T-helper 1 cell (primary cell): Measurements from ENCODE around the gene C4orf51.
"Not testable (repeated sequence)": the region's sequence is repeated elsewhere in the genome, so short reads cannot be mapped to it uniquely, and the experiment has no call there.

Experiments
- DNase-seq, 5 donors: peaks; one replicate each; pipeline ENCODE4 v3.0.0-alpha.2; 2012 to 2020
- total RNA-seq, 4 donors: gene quantifications; one replicate each; lab custom pipeline; 2026; lab: John Stamatoyannopoulos, UW

Gene C4orf51
- total RNA-seq, result 0 reads per million in 4 donors

DNA sequence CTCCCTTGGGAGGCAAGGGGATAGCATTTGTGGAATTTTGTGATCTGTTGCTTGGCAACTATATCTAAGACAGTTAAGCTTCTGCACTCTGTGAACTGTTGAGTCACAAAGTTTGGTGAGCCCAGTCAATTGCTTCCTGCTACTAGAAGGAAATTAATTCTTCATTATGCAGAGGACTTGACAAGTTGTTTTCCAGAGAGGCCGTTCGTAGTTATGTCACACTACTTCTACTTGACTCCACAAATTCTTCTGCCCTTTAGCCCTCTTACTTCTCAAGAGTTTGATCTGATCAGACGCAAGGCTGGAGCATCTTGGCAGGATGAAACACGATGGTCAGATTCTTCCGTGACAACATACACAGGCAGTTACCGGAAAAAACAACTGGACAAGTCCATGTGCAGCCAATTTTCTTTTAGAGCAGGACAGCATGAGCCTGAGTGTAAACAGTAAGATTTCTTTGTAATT, at the start of gene C4orf51:
C4orf51 (plus strand) TSS at position 156 of the 465 bp plus-strand sequence; CDS start at position 214, 58 bp downstream.
- DNase-seq, result no peak

DNA sequence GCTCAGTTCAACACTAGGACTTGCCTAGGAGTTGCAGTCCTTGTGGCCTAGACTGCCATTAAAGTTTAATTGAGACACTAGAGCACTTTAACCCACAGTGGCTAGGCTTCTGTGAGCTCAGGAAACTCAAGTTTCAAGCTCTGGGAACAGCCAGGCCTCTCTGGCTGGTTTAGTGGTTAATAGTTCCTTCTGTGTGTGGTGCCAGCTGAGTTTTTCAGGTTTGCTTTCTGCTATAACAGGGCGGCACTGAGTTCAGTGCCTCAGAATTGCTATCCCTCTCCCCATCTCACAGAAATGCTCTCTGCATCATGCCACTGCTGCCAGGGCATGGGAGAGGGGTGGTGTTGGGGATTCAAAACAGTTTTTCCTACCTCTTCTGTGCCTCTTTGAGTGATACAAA, 44.8 kb upstream of the C4orf51 start:
- no peak for DNase-seq

DNA sequence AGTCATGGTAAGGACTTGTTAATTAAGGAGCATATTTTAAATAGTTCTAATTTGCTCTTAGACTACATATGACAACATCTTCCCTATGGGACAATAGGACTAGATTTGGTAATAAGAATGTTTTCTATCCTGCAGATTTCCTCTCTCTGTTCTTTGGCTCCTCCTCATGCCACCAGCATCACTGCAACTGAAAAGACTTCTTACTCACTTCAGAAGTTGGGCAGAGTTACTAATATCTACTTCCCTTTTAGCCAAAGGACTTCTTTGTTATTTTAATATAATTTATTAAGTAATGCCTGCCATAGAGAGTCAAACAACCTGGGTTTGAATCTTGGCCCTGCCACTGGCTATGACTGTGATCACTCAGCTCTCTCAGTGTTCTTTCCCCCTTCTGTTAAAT, 44.3 kb upstream of the C4orf51 start:
- DNase-seq, result no peak

DNA sequence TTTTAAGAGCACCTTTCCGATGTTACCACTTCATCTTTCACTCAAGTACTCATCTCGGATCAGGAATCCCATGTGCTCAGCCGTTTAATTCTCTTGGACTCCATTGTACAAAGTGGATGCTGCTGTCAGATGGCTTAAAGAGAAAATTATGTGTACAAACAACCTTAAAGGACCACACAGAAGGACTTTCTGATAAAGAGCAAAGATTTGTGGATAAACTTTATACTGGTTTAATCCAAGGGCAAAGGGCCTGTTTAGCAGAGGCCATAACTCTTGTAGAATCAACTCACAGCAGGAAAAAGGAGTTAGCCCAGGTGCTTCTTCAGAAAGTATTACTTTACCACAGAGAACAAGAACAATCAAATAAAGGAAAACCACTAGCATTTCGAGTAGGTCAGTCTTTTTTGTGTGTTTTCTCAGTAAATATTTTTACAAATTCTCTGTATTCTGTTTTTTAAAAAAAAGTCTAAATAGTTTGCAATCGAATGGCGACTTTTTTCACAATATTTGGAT, 40.7 kb upstream of the C4orf51 start:
- DNase-seq, result no peak

DNA sequence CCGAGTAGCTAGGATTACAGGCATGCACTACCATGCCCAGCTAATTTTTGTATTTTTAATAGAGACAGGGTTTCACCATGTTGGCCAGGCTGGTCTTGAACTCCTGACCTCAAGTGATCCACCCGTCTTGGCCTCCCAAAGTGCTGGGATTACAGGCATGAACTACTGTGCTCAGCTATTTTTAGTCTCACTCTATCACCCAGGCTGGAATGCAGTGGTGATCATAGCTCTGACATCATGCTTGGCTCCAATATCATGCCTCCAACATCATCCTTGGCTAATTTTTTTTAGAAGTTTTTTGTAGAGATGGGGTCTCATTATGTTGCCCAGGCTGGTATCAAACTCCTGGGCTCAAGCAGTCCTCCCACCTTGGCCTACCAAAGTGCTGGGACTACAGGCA, 39.7 kb upstream of the C4orf51 start:
- DNase-seq, result not testable (repeated sequence)

DNA sequence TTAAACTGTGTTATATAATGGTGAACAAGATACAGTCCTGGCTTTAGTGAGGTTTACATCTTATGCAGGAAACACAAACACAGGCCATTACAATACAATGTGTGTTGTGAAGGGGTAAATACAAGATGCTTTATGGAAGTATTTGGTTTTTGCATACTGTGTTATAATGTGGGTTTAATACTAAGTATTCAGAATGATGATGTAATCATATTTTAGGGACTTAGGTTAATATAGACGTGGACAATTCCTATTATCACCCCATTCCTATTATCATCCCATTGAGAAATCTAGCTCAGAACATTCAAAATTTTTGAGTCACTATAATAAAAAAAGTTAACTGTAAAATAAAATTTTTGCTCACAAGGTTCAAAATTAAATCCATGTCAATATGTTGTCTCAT, 36.7 kb upstream of the C4orf51 start:
- no peak for DNase-seq

DNA sequence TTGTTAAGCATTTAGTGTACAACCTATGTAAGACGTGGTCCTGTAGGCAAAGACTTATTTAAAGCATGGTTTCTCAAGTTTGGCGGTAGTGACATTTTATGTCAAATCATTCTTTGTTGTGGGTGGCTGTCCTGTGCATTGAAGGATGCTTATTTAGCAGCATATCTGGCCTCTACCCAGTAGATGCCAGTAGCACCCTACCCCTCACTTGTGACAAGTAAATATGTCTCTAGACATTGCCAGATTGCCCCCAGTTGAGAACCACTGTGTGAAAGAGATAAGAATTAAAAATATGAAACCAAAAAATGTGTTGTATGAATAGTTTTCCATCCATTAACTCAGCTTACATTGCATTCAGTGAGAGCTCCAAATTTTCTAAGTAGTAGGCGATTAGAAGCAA, 35.2 kb upstream of the C4orf51 start:
- DNase-seq, result no peak

DNA sequence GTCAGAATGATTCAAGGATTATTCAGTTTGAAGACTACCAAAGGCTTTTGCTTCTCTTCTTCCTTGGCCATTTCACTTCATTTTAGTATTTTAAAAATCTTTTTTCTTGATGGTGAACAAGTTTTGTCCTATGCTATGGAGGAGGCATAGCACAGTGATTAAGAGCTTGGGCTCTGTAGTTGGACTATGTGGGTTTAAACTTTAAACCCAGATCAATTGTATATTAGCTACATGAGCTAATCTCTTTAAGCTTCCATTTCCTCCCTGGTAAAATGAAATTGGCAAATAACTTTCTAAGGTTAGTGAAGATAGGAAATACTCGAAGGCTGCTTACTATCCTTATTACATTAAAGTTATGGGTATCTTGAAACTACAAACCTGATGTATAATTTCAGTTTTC, 23.8 kb upstream of the C4orf51 start:
- no peak for DNase-seq

DNA sequence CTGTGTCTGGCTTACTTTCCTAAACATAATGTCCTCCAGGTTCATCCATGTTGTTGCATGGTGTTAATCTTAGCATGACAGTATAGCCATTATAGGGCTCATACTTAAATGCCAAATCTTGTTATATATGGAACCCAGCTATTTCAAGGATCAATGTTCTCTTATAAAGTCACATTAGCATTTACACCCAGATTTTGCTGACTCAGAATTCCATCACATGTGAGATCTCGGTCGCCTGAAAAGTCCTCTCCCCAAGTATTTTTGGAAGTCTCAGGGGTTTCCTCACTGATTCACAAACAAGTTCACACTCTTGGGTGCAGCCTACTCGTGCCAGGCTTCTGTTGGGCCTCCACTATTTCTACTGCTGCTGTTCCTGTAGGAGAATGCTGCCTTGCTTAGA, 19.9 kb upstream of the C4orf51 start:
- DNase-seq, result no peak

DNA sequence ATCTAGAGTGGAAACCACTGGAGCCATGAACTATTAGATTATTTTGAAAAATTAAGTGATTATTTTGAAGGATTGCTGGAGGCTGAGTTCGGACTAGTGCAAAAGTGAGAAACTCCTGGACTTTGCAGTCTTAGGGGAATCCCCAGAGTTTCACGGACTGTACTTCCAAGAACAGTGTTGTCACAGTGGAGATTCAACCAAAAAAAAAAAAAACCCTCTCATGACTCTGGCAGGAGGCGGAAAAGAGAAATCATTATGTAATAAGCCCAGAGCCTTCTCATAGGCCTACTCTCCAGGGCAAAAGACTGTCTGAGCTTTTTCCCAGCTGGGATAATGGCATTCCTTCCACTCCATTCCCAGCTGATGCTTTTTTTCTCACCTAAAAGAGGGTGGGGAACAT, 16.8 kb upstream of the C4orf51 start:
- DNase-seq, result no peak

DNA sequence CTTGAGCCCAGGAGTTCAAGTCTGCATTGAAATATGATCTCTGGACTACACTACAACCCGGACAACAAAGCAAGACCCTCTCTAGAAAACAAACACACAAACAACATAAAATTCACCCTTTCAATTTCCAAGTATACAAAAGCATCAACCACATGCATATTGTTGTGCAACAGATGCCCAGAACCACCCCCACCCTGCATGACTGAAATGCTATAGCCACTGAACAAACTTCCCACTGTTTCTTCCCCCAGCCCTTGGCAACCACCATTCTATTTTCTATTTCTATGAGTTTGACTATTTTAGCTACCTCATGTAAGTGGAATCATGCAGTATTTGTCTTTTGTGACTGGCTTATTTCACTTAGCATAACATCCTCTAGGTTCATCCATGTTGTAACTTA, 14.2 kb upstream of the C4orf51 start:
- no peak for DNase-seq

DNA sequence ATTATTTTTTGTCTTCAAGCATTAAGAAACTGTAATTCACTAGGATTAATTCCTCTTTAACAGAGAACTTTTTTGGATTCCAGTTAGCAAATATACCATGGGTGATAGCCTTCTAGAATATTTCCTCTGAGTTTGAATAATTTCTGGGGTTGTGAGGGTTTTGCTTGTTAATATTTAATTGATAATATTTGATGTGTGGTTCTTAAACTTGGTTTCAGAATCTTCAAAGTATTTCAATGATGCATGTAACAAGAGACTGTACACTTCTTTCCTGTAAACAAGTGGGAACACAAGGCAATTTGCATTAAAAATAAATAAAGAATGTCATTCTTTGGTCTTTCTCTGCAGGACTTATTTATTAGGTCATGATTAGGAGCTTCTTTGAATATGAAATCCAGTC, 9.5 kb upstream of the C4orf51 start:
- no peak for DNase-seq

DNA sequence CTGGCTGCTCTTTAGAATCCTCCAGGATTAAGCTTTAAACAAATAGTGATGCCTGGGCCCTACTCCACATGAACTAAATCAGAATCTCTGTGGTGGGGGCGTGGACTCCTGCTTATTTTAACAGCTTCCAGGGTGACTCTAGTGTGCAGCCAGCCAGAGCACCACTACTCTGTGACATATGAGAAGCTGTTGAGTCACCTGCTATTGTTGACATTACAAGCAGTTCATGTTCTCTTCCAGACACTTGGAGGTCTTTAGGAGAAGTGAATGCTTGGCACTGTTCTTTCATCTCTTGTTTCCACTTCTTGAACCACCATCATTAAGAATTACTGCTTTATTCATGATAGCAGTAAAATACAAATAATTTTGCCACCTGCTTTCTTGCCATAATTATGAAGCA, 426 bp upstream of the C4orf51 start:
- no peak for DNase-seq

DNA sequence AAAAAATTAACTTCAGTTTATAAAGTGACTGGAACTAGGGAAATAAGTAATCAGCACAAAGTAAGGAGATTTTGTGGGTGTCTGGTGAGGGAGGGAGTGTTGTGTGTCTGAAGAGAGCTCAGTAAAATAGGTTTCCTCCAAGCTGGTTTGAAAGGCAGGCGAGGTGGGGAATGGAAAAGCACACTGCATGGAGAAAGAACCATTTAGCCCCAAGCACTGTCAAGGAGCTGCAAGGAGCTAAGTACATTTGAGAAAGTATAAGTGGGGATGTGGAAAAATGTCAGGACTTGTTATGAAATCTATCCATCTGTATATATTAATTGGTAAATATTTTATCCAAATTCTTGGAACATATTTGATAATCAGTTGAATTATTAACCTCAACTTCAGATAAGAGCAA, 956 bp downstream of the C4orf51 start:
- no peak for DNase-seq

DNA sequence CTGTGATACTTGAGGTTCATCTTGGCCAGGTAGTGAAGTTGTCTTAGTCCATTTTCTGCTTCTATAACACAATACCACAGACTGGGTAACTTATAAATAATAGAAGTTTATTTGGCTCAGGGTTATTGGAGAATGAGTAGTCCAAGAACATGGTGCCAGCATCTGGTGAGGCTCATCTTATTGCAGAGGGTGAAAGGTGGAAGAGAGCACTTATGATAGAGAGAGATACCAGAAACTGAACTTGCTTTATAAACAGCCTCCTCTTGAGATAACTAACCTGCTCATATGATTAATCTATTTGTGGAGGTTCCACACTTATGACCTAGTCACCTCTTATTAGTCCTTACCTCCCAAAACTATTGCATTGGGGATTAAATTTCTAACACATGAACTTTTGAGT, 1.6 kb downstream of the C4orf51 start:
- DNase-seq, result no peak

DNA sequence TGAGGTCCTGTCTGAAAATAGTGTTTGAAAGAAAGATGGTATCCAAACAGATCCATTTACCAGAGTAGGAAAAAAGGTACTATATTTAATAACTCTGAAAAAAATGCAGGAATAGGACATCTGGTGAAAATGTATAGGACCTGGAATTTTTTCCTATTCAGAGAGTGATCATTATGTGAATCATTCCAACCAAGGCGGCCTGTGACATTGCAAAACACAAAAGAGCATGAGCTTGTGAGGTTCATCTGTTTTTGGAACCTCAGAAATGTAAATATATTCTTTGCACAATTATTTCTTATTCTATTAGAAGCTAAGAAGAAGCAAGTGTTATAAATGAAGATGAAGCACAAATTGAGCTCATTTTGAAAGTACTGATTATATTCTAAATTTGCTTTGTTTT, 2.0 kb downstream of the C4orf51 start:
- DNase-seq, result no peak

DNA sequence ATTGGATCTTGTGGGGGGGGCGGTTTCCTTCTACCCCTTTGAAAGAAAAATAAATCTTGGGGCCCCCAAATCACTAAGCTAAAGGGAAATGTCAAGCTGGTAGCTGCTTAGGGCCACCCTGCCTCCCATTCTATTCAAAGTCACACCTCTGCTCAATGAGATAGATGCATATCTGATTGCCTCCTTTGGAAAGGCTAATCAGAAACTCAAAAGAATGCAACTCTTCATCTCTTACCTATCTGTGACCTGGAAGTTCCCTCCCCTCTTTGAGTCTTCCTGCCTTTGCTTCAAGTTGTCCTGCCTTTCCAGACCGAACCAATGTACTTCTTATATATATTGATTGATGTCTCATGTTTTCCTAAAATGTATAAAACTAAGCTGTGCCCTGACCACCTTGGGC, 7.0 kb downstream of the C4orf51 start:
- no peak for DNase-seq

DNA sequence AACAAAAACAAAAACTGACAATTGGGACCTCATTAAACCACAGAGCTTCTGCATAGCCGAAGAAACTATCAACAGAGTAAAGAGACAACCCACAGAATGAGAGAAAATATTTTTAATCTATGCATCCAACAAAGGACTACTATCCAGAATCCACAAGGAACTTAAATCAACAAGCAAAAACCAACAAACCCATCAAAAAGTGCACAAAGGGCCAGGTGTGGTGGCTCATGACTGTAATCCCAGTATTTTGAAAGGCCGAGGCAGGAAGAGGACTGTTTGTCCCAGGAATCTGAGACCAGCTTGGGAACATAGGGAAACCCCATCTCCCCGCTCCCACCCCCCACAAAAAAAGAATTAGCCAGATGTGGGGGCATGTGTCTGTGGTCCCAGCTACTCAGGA, 10.7 kb downstream of the C4orf51 start:
- no peak for DNase-seq

DNA sequence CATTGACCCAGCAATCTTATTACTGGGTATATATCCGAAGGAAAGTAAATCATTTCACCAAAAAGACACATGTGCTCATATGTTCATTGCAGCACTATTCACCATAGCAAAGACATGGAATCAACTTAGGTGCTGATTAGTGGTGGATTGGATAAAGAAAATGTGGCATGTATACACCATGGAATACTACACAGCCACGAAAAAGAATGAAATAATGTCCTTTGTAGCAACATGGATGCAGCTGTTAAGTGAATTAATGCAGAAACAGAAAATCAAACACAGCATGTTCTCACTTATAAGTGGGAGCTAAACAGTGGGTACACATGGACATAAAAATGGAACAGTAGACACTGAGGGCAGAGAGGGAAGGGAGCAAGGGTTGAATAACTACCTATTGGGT, 11.5 kb downstream of the C4orf51 start:
- not testable (repeated sequence) for DNase-seq

DNA sequence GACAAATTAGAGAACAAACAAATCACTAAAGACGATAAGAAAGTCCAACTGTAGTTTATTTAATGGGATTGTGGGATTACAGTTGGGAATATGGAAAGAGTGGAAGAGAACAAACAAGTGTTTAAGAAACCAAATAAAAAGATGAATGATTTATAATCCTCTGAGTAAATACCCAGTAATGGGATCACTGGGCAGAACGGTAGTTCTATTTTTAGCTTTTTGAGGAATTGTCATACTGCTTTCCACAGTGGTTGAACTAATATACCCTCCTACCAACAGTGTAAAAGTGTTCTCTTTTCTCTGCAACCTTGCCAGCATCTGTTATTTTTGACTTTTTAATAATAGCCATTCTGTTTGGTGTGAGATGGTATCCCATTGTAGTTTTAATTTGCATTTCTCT, 15.0 kb downstream of the C4orf51 start:
- DNase-seq, result no peak

DNA sequence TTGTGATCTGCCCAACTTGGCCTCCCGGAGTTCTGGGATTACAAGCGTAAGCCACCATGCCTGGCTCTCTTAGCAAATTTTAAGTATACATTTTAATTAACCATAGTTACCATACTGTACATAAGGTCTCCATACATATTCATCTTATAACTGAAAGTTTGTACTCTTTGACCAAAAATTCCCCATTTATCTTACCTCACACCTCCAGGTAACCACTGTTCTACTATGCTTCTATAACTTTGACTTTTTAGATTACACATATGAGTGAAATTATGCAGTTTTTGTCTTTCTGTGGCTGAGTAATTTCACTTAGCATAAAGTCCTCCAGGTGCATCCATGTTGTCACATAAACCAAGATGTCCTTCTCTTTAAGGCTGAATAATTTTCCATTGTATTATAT, 17.4 kb downstream of the C4orf51 start:
- no peak for DNase-seq

DNA sequence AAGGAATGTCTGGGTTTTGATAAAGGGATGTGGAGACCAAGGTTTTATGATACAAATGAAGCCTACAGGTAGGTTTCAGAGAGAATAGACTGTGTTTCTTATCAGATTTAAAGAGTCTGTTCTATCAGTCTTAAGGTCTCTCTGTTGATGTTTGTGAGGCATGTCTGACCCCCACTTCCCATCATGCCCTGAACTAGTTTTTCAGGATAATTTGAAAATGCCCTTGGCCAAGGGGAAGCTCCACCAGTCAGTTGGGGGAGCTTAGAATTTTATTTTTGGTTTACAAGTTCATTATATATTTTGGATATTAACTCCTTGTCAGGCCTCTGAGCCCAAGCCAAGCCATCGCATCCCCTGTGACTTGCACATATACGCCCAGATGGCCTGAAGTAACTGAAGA, 18.6 kb downstream of the C4orf51 start:
- no peak for DNase-seq

DNA sequence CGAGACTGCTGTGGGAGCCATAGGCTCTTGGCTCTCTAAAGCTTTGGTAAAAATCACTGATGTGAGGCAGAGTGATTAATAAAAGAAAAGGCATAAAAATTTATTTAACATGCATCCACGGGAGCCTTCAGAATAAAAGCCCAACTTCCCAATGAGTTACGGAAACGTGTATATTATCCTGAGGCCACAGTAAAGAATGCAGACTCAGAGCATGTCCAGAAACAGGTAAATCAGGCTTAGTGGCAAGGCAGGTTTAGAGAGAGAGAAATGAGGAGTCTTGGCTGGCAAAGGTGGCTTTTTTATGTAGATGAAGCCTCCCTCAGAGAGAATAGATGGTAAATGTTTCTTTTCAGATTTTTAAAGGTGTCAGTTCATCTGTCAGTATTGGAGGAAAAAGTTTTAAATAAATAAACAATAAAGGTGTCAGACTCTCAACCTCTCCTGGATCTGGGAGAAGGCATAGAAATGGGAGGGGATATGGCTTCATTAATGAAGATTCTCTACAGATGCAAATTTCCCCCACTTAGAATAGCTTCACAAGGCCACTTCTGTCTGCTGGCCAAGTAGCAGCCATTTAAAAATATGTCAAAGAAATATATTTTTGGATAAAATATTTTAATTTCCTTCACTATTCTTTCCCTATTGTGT, 24.0 kb downstream of the C4orf51 start:
- DNase-seq, result no peak

DNA sequence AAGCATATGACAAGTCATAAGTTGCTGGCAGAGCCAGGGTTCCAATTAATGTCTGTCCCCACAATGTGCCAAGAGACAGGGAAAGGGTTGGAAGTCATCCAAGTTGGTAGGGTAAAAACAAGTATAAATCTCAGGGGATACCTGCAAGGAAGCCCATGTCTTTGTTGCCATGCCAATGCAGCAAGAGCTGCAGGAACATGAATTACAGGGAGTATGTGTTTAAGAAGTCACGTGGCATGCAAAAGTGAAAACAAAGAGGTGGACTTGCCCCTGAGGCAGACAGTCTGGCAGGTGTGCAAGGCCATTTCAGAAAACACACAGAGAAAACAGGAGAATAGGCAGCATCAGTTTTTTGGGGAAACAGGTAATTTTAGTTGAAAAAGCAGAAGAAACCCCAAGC, 29.4 kb downstream of the C4orf51 start:
- DNase-seq, result no peak

DNA sequence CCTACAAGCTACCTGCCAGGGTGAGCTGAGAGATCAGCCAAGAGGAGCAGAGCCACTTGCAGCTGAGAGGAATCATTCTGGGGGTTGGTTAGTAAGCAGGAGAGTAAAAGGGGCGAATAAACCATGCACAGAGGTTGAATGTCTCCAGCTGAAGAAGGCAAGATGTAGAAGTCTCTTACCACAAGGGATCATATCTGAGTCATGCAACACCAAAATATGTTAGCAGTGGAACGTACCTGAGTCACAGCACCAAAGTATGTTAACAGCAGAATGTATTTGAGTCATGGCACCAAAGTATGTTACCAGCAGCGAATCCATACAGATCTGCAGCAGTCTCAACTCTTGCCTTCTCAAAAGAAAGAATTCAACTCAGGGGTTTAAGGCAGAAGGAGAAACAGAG, 29.9 kb downstream of the C4orf51 start:
- DNase-seq, result peak in 1 of 5 donors; percentile 61
